ENCODE data around the gene NSUN7. TPM values are rescaled to one million over a fixed set of nuclear protein-coding genes. Genes with fewer than 3 reads are reported as not detected.

NSUN7 gene
- total RNA-seq, 1 donor = under 0.01 TPM

GRCh38 chr4:40840255-40840984, 90.7 kb downstream of the NSUN7 start:
- Histone ChIP-seq H4K20me1 (ENCODE audit: insufficient read depth, low read length) (peaks cover 2% of the 10 kb centered on the region), H3K4me2 (ENCODE audit: insufficient read depth, low read length) (no peak overlapping the region), H3K4me1 (ENCODE audit: insufficient read depth, low read length) (peaks cover 6% of the 10 kb centered on the region), H3K4me3 (ENCODE audit: insufficient read depth, low read length) (no peak overlapping the region), H3K79me2 (ENCODE audit: insufficient read depth, low read length) (no peaks in the 10 kb centered on the region), H2AFZ (ENCODE audit: low read length) (no peak overlapping the region), H3K27me3 (ENCODE audit: insufficient read depth, low read length) (no peaks in the 10 kb centered on the region), H3K36me3 (ENCODE audit: insufficient read depth, low read length) (no peaks in the 10 kb centered on the region), H3K27ac (ENCODE audit: low read depth, low read length) (no peak overlapping the region), H3K9me3 (ENCODE audit: low read depth, low read length) (no peaks in the 10 kb centered on the region)
- no peak for DNase-seq (ENCODE audit: insufficient read length, low spot score, missing footprints)
- no peak for TF ChIP-seq CTCF (IDR thresholded peaks at IDR 0.05; ENCODE audit: extremely low read depth, low read depth, low read length)

- Histone ChIP-seq H4K20me1 (ENCODE audit: insufficient read depth, low read length) (peaks cover 2% of the 10 kb centered on the region), H3K27me3 (ENCODE audit: insufficient read depth, low read length) (no peaks in the 10 kb centered on the region), H3K27ac (ENCODE audit: low read depth, low read length) (no peak overlapping the region), H3K36me3 (ENCODE audit: insufficient read depth, low read length) (no peaks in the 10 kb centered on the region), H3K9me3 (ENCODE audit: low read depth, low read length) (no peaks in the 10 kb centered on the region), H3K4me3 (ENCODE audit: insufficient read depth, low read length) (no peak overlapping the region), H3K4me1 (ENCODE audit: insufficient read depth, low read length) (peaks cover 6% of the 10 kb centered on the region), H3K4me2 (ENCODE audit: insufficient read depth, low read length) (peak overlapping the region; percentile 16), H2AFZ (ENCODE audit: low read length) (no peak overlapping the region), H3K79me2 (ENCODE audit: insufficient read depth, low read length) (no peaks in the 10 kb centered on the region)
- peak; percentile 92 for DNase-seq (ENCODE audit: insufficient read length, low spot score, missing footprints)
- TF ChIP-seq CTCF (IDR thresholded peaks at IDR 0.05; ENCODE audit: extremely low read depth, low read depth, low read length) = peak; percentile 89
These were observed 91.3 kb downstream of the NSUN7 start for GRCh38 chr4:40840985-40841571.

GRCh38 chr4:40842318-40842717, 92.6 kb downstream of the NSUN7 start:
- H4K20me1 ChIP-seq (ENCODE audit: insufficient read depth, low read length) = peaks cover 2% of the 10 kb centered on the region
- H3K79me2 ChIP-seq (ENCODE audit: insufficient read depth, low read length) = no peaks in the 10 kb centered on the region
- H3K4me2 ChIP-seq (ENCODE audit: insufficient read depth, low read length) = no peak overlapping the region
- H3K9me3 ChIP-seq (ENCODE audit: low read depth, low read length) = no peaks in the 10 kb centered on the region
- H3K27ac ChIP-seq (ENCODE audit: low read depth, low read length) = no peak overlapping the region
- H3K36me3 ChIP-seq (ENCODE audit: insufficient read depth, low read length) = no peaks in the 10 kb centered on the region
- H3K4me3 ChIP-seq (ENCODE audit: insufficient read depth, low read length) = no peak overlapping the region
- H3K4me1 ChIP-seq (ENCODE audit: insufficient read depth, low read length) = peaks cover 6% of the 10 kb centered on the region
- H2AFZ ChIP-seq (ENCODE audit: low read length) = no peak overlapping the region
- no peaks in the 10 kb centered on the region for H3K27me3 ChIP-seq (ENCODE audit: insufficient read depth, low read length)
- DNase-seq (ENCODE audit: insufficient read length, low spot score, missing footprints) = no peak
- no peak for TF ChIP-seq CTCF (IDR thresholded peaks at IDR 0.05; ENCODE audit: extremely low read depth, low read depth, low read length)

- Histone ChIP-seq H3K4me3 (ENCODE audit: insufficient read depth, low read length) (no peak overlapping the region), H3K4me1 (ENCODE audit: insufficient read depth, low read length) (peaks cover 6% of the 10 kb centered on the region), H2AFZ (ENCODE audit: low read length) (no peak overlapping the region), H3K36me3 (ENCODE audit: insufficient read depth, low read length) (no peaks in the 10 kb centered on the region), H3K27ac (ENCODE audit: low read depth, low read length) (no peak overlapping the region), H3K27me3 (ENCODE audit: insufficient read depth, low read length) (no peaks in the 10 kb centered on the region), H3K79me2 (ENCODE audit: insufficient read depth, low read length) (no peaks in the 10 kb centered on the region), H3K4me2 (ENCODE audit: insufficient read depth, low read length) (no peak overlapping the region), H3K9me3 (ENCODE audit: low read depth, low read length) (no peaks in the 10 kb centered on the region), H4K20me1 (ENCODE audit: insufficient read depth, low read length) (peaks cover 2% of the 10 kb centered on the region)
- DNase-seq (ENCODE audit: insufficient read length, low spot score, missing footprints) = no peak
- TF ChIP-seq CTCF (IDR thresholded peaks at IDR 0.05; ENCODE audit: extremely low read depth, low read depth, low read length) = no peak
These were observed 93.1 kb downstream of the NSUN7 start for GRCh38 chr4:40842725-40843423.
